Cardiac muscle cell (in vitro differentiated cells and primary cell): ENCODE results near the gene PAH. TPM values are rescaled to one million over a fixed set of nuclear protein-coding genes. Genes with fewer than 3 reads are reported as not detected.

Experiments used
- DNase-seq, 2 donors: peaks; one replicate each; pipeline versions ENCODE4 v3.0.0 to v3.0.0-alpha.2; 2010 to 2017; ENCODE audit warnings: low read depth in 1 of 2, low spot score in 1 of 2
- H3K27ac ChIP-seq: fragments of 200-600 bp; sonication (generic); 2 replicates; pipeline ENCODE4 v1.5.1; 2016
- H3K27me3 ChIP-seq: fragments of 200-600 bp; sonication (generic); 2 replicates; pipeline ENCODE4 v1.6.0; 2016; ENCODE audit warnings: control low read depth
- H3K36me3 ChIP-seq: fragments of 200-600 bp; sonication (generic); 2 replicates; pipeline ENCODE4 v1.5.1; 2016; ENCODE audit warnings: control low read depth
- H3K4me1 ChIP-seq: fragments of 200-600 bp; sonication (generic); 2 replicates; pipeline ENCODE4 v1.8.1; 2017; ENCODE audit warnings: low read depth, mild to moderate bottlenecking, mixed run types
- H3K4me3 ChIP-seq: fragments of 200-600 bp; sonication (generic); 2 replicates; pipeline ENCODE4 v1.5.1; 2016; ENCODE audit warnings: mild to moderate bottlenecking
- H3K9me3 ChIP-seq: fragments of 200-600 bp; sonication (generic); 2 replicates; pipeline ENCODE4 v1.5.1; 2017; ENCODE audit warnings: low read depth, mild to moderate bottlenecking, control low read depth
- polyA plus RNA-seq: library from polyadenylated mRNA; unstranded; fragments of >200 nt; fragmentation: Nextera tagmentation; extraction: Ambion mirVana; gene quantifications from 2 replicates; pipeline ENCODE4 v1.2.1, GENCODE V29; 2016
- total RNA-seq: library from RNA; depleted of rRNA; stranded (reverse); fragments of >200 nt; gene quantifications from 2 replicates; pipeline ENCODE4 v1.2.3, GENCODE V29; 2016
- TF ChIP-seq, protein P1 (sequence below): IDR thresholded peaks from 2 replicates; pipeline ENCODE4 v1.5.1; 2012; ENCODE audit warnings: low read depth, mild to moderate bottlenecking, low read length

The PAH gene
- total and polyA plus RNA-seq, 2 experiments from 2014 or later = 0.18 TPM; not detected in 1

DNA sequence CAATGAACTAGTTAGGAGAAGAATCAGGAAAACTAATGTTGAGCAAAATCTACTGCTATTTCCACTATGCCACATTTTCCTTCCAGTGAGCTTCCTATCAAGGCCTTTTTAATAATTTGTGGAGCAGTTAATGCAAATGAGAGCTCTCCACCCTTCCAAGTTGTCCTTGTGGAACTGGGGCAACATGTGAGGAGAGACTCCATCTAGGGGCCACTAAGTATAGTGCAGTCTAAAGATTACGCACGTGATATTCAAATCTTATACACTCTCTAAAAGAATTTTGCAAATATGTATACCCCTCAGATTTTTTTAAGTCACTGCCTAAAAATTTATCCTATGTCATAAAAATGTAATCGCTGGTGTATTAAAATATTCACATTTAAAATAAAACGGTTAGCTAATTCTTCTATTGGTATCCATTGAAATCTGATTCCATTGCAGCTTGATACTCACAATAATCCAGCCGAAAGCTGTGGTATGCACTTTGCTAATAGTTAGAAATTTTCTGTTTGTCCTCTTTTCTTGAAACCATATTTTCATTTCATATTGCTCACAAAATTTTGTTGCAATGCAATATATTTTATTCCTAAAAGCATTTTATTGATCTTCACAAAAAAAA, 100.1 kb downstream of the PAH start:
- no peaks in the 10 kb centered on the region for H3K36me3 ChIP-seq
- DNase-seq = peak; percentile 48 to 57
- TF ChIP-seq, protein P1, sequence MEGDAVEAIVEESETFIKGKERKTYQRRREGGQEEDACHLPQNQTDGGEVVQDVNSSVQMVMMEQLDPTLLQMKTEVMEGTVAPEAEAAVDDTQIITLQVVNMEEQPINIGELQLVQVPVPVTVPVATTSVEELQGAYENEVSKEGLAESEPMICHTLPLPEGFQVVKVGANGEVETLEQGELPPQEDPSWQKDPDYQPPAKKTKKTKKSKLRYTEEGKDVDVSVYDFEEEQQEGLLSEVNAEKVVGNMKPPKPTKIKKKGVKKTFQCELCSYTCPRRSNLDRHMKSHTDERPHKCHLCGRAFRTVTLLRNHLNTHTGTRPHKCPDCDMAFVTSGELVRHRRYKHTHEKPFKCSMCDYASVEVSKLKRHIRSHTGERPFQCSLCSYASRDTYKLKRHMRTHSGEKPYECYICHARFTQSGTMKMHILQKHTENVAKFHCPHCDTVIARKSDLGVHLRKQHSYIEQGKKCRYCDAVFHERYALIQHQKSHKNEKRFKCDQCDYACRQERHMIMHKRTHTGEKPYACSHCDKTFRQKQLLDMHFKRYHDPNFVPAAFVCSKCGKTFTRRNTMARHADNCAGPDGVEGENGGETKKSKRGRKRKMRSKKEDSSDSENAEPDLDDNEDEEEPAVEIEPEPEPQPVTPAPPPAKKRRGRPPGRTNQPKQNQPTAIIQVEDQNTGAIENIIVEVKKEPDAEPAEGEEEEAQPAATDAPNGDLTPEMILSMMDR = peak; percentile 75
- no peak overlapping the region for H3K27ac ChIP-seq
- no peak overlapping the region for H3K4me3 ChIP-seq
- peaks cover 14% of the 10 kb centered on the region for H3K27me3 ChIP-seq
- peaks cover 11% of the 10 kb centered on the region for H3K4me1 ChIP-seq
- no peaks in the 10 kb centered on the region for H3K9me3 ChIP-seq

GRCh38 chr12:102814691-102815367, 102.2 kb downstream of the PAH start:
- Histone ChIP-seq H3K36me3 (no peaks in the 10 kb centered on the region), H3K9me3 (no peaks in the 10 kb centered on the region), H3K4me1 (peaks cover 11% of the 10 kb centered on the region), H3K27me3 (no peaks in the 10 kb centered on the region), H3K4me3 (no peak overlapping the region), H3K27ac (no peak overlapping the region)
- DNase-seq = no peak
- TF ChIP-seq, protein P1 = no peak

GRCh38 chr12:102812344-102812743, 104.7 kb downstream of the PAH start:
- H3K4me3 ChIP-seq = no peak overlapping the region
- H3K36me3 ChIP-seq = no peaks in the 10 kb centered on the region
- H3K27ac ChIP-seq = no peak overlapping the region
- H3K4me1 ChIP-seq = peaks cover 11% of the 10 kb centered on the region
- H3K9me3 ChIP-seq = no peaks in the 10 kb centered on the region
- DNase-seq = no peak
- no peaks in the 10 kb centered on the region for H3K27me3 ChIP-seq
- TF ChIP-seq, protein P1 = no peak

DNA sequence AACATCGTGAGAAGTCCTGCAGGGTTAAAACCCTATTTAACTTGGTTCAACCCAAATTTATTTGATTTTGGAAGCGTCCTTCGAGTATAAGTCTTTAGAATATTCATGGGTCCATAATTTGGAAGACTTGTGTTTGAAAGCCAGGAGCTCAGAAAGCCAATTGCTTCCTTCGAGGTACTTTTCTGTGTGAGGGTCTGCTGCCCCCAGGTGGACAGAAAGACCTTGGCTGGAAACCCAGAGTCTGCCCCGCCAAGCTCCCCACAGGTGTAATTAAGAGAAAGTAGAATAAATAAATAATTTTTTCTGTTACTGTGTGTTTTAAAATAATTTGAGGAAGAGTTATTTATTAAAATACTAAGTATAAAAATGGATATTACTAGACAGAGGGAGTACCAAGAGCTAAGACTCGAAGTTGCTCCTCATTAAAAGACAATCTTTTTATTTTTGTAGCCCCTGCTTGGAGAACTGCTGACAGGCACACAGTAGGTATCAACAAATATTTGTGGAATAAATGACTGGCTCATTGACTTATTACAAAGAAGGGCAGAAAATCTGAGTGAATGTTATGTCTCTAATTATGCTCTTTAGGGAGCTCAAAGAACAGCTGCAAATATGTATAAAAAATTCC, 105.8 kb downstream of the PAH start:
- Histone ChIP-seq H3K9me3 (no peaks in the 10 kb centered on the region), H3K27me3 (no peaks in the 10 kb centered on the region), H3K27ac (no peak overlapping the region), H3K36me3 (no peaks in the 10 kb centered on the region), H3K4me3 (no peak overlapping the region), H3K4me1 (peaks cover 11% of the 10 kb centered on the region)
- TF ChIP-seq, protein P1 = peak; percentile 35
- DNase-seq = peak; percentile 6 to 59

DNA sequence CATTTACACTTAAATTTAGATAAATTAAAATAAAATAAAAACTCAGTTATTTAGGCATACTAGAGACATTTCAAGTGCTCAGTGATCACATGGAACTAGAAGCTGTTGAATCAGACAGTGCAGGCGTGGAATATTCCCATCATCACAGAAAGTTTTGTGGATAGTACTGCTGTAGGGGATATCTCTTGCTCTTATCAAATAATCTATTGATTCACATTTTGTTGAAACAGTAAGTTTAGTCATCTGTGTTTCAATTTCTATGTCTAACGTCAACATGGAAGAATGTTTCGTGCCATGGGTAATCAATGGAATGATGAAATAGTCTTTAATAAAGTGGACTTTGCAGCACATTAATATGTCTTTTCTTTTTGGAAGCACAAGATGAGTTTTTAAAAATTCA, 108.6 kb downstream of the PAH start:
- Histone ChIP-seq H3K4me1 (no peaks in the 10 kb centered on the region), H3K36me3 (no peaks in the 10 kb centered on the region), H3K4me3 (no peak overlapping the region), H3K27me3 (no peaks in the 10 kb centered on the region), H3K9me3 (no peaks in the 10 kb centered on the region), H3K27ac (no peak overlapping the region)
- TF ChIP-seq, protein P1 = no peak
- DNase-seq = no peak
